Superior temporal gyrus (tissue), 1 donor: ENCODE results near the gene AVEN.

ENCODE experiments used
- DNase-seq: peaks from one replicate; pipeline ENCODE4 v3.0.0-alpha.2; 2016; ENCODE audit errors: extremely low spot score

AVEN gene

GRCh38 chr15:33913459-33913858 is 125.5 kb downstream of the AVEN start:
- no peak for DNase-seq

DNA sequence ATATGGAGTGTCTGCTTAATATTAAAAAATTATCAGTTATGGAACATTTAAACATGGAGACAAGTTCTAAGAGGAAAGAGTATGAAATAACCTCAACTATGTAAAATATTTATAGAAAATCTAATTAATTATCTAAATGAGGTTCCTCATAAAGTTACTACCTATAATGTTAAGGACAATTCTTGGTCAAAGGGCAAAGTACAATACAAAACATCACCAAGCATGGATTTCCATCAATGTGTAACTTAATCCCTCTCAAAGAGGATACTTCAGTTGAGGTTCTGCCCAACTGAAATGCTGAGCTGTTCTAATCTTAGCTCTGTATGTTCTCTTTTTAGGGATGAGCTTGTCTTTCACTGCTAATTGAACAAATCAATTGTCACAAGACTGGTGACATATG is 126.7 kb downstream of the AVEN start:
- no peak for DNase-seq

GRCh38 chr15:33910741-33911140 is 128.3 kb downstream of the AVEN start:
- no peak for DNase-seq

DNA sequence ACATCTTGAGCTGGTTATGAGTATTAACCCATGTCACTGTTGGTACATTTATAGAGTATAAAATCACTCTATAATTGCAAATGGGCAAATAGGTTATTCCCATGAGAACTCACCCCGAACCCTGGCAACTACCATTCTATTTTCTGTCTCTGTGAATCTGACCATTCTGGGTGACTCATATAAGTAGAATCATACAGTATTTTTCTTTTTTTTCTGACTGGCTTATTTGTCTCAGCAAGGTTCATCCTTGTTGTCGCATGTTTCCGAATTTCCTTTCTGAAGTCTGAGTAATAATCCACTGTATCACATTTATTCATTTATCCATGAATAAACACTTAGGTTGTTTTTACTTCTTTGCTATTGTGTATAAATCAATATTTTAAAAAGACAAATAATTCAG is 130.6 kb downstream of the AVEN start:
- no peak for DNase-seq

DNA sequence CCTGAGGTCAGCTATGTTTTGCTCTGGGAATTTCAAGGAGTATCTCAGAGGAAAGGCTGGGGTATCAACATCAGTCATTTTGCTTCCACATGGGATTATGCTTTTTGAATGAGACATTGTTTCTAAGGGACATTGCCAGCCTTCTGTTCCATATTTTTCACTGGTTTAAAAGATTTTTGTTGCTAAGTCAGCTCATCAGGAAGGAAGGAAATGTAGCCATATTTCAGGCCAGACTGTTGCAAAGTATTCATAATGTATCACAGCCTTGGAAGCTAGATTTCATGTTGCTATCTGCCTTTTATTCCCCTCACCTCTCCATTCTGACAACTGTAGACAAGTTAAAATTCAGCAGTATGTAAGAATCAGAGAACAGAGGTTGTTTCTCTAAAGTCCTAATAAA is 131.7 kb downstream of the AVEN start:
- no peak for DNase-seq

GRCh38 chr15:33903661-33904060 is 135.3 kb downstream of the AVEN start:
- DNase-seq = no peak

- no peak for DNase-seq
Observed at GRCh38 chr15:33902043-33902442, 137.0 kb downstream of the AVEN start.

DNA sequence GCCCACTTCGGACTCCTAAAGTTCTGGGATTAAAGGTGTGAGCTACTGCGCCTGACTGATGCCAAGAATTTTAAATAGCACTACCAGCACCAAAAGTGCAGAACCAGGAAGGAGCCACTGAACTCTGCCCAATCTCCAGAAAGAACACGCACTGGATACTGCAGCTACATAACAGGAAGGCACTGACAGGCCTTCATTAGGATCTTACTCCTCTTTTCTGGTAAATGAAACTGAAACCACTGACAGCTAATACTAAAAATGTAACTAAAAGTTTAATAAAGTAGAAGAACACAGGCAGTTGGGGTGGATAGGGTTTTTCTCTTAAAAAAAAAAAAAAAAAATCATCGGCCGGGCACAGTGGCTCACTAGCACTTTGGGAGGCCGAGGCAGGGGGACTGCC is 144.8 kb downstream of the AVEN start:
- DNase-seq = no peak

DNA sequence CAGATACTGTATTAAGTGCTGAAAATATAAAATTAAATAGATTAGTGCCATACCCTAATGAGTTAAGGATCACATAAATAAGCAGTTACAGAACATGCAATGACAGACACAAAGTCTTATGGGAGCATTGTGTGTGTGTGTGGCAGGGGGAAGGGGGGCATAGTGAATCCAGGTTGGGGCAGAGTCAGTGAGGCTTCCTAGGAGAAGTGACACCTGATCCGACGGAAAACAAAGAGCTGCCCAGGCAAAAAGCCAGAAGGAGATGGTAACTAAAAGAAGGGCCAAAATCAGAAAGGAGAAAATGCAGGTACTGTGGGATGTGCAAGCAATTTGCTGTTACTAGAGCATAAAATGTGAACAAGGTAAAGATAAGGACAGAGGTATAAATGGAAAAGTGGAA is 150.8 kb downstream of the AVEN start:
- DNase-seq = no peak

DNA sequence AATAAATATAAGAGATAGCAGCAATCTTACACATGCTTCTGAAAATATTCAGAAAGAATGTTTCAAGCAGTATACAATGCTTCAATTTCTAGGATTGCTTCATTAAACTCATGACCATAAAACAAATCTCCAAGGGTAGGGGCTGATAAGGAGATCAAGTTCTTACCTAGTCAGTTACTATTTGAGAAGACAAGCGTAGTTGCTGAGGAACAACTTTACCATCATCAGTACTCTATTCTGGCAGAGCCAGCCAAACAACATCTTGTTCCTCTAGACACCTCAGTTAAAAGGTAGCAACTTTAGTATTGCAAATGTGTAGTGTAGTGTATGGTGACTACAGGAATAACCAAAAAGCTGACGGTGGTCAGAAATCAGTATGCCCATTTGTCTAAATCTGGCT is 156.1 kb downstream of the AVEN start:
- no peak for DNase-seq

GRCh38 chr15:33874156-33874555 is 164.8 kb downstream of the AVEN start:
- no peak for DNase-seq

GRCh38 chr15:33872416-33873106 is 166.4 kb downstream of the AVEN start:
- DNase-seq = no peak

DNA sequence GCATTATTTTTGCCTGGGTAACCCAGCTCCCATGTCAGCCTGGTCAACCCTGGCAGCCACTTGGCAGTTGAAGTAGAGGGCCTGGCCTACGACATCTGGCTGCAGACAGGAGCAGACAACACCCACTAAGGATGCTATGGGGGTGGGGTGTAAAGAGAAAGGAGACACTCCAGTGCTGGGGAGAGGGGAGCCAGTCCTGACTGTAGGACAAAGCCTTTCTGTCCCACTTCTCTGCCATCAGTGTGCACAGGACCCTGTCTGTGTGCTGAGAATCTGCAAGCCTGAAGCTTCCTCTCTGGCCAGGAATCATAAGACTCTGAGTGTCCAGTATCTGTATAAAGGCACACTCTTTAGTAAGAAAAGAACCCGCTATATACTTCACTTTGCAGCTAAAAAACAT is 167.0 kb downstream of the AVEN start:
- no peak for DNase-seq

GRCh38 chr15:33866101-33866737 is 172.8 kb downstream of the AVEN start:
- no peak for DNase-seq

DNA sequence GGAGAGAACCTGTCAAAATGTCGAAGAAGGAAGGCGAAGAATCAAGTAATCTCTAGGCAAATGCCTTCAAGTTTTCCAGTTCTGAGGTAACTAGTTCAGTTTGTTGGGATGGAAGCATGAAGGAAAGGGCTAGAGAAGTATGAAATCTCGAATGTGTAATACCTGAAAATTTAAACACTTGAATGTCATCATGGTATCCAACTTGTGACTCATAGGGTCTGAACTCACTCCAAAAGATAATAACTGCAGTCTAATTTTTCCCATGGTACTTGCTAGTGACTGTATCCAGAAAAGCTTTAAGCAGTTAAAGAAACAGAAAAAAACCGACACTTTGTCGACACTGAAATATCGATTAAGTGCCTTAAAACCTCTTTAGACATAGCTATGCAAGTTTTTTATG is 173.6 kb downstream of the AVEN start:
- DNase-seq = no peak

GRCh38 chr15:33864360-33865075 is 174.5 kb downstream of the AVEN start:
- no peak for DNase-seq

DNA sequence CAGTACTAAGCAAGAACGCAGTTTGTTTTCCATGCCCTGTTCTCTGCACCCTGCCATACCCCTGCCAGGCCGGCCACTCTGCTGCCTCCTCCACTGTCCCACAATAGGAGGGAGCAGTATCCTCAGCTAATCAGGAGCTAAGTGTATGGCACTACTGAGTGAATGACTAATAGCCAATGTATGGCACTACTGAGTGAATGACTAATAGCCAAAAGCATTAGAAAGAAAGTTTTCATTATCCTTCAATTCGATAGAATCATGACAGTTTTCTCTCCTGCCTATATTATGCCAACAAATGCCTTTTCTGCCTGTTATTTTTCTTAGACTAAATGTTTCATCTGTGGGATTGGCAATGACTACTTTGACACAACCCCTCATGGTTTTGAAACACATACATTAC is 178.2 kb downstream of the AVEN start:
- no peak for DNase-seq

- DNase-seq = no peak
Observed at GRCh38 chr15:33859992-33860545, 178.9 kb downstream of the AVEN start.

DNA sequence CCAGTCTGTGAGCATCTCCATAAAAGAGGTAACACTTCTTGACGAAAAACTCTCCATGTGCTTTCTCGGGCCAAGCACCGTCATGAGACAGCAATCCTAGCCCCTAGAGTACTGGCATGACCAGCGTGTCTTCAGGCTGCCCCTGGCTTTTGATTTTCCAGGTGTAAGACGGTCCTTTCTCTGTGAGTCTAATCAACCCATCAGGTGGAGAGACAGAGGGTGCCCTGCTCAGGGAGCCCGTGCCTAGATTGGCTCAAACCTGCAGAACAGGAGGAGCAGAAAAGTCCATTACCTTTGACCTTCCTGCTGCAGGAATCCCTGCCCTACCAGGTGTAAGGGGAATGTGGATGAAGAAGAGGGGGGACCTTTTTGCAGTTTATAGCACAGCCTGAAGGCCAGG is 180.2 kb downstream of the AVEN start:
- DNase-seq = no peak

DNA sequence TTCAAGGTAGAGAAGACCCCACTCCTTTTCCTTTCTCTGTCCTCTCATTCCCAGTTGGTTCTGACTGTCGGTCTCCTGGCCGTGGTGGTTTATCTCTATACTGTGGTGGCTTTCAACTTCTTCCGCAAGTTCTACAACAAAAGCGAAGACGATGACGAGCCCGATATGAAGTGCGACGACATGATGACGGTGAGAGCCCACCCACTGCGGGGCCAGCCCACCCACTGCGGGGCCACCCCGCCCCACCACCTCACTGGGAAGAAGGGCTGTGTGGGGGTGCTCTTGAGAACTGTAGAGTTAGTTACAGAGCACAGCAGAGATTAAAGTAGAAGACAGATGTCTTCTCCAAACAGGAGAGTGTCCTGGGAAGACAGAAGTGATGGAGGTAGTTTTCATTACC is 181.3 kb downstream of the AVEN start:
- DNase-seq = no peak

- DNase-seq = no peak
Observed at GRCh38 chr15:33852570-33852969, 186.4 kb downstream of the AVEN start.

DNA sequence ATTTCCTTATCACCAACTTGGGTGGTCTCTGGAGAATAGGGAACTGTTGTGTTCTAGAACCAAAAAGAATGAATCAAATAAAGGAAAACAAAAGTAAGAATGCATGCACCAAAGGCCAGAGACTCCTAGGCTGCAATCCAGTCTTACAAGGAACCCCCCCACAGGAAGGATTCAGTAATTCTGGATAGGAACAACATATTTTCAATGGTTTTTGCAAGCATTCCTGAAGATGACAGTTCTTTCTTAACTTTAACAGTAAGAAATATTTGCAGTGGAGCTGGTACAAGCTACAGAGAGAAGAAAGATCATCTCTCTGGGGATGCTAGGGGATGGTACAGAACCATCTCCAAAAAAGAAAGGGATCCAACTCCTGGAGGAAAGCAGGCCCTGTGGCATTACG is 186.9 kb downstream of the AVEN start:
- no peak for DNase-seq

GRCh38 chr15:33851079-33851478 is 187.9 kb downstream of the AVEN start:
- DNase-seq = no peak
